NCI-H524 treated with DMSO at 0.1 percent for 48 hours (cell line): ENCODE data around the gene ELP5.

Experiments used
- DNase-seq: peaks from one replicate; lab custom pipeline; 2025; lab: John Stamatoyannopoulos, UW

ELP5 gene, protein sequence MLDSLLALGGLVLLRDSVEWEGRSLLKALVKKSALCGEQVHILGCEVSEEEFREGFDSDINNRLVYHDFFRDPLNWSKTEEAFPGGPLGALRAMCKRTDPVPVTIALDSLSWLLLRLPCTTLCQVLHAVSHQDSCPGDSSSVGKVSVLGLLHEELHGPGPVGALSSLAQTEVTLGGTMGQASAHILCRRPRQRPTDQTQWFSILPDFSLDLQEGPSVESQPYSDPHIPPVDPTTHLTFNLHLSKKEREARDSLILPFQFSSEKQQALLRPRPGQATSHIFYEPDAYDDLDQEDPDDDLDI

DNA sequence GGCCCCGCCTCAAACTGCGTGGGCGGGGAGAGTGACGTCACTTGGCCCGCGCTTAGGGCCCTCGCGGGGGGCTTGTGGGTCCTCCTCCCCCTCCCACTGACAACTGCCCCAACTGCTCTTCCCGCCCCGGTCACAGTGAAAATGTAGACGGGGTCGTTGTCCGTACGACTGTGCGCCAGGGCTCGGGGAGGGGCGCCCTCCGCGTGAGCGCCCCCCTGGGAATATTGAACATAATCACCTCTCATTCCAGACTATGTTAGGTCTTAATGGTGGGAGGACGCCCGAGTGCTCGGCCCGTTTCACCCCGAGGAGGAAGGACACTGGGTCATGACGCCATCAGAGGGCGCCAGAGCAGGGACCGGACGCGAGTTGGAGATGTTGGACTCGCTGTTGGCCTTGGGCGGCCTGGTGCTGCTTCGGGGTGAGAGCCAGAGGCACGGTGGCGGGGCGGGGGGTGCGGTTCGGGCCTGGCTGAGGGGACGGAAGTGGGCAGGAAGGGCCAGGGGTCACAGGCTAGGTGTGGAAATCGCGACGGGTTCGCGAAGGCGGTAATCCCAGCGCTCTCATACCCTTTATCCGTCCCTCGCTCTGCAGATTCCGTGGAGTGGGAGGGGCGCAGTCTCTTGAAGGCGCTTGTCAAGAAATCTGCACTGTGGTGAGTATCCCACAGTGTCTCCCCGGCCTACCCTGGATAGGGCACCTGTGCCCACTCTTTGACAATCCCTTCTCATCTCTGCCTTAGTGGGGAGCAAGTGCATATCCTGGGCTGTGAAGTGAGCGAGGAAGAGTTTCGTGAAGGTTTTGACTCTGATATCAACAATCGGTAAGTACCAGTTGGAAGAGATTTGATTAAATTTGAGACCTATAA is at the start of gene ELP5:
ELP5 (plus strand) TSS at position 40 of the 868 bp plus-strand sequence; CDS start at position 376, 336 bp downstream.
- DNase-seq, result peak; percentile 62

DNA sequence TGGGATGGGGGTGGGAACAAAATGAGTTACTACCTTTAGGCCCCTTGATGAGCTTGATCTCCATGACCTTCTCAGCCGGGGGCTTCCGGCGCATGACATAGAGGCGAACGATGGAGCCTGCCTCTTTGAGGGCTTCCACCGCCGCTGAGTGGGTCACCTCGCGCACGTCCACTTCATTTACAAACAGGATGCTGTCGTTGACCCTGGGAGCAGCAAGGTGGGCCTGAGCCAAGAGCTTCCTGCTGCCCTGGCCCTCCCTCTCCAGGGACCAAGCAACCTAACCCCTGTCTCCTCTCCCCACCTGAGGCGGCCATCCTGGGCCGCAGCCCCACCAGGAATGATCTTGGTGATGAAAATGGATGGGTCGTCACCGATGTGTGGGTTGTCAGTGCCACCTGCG is 48.6 kb upstream of the ELP5 start:
- no peak for DNase-seq

DNA sequence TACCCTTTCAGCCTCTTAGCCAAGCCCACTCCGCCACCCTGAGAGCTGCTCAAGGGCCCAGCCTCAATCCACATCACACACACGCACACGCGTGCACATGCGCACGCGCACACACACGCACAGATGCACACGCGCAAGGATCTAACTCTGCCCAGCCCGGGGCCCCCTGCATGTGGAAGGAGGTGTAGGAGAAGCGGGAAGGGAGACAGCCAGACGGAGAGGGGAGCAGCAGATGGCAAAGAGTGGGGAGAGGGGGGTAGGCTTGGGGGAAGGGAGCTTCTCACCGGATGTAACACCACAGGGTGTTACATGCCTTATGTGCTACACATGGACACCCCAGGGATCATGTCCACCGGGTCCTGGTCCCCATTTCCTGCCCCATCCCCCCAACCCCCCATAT is 47.7 kb upstream of the ELP5 start:
- DNase-seq, result peak; percentile 36

DNA sequence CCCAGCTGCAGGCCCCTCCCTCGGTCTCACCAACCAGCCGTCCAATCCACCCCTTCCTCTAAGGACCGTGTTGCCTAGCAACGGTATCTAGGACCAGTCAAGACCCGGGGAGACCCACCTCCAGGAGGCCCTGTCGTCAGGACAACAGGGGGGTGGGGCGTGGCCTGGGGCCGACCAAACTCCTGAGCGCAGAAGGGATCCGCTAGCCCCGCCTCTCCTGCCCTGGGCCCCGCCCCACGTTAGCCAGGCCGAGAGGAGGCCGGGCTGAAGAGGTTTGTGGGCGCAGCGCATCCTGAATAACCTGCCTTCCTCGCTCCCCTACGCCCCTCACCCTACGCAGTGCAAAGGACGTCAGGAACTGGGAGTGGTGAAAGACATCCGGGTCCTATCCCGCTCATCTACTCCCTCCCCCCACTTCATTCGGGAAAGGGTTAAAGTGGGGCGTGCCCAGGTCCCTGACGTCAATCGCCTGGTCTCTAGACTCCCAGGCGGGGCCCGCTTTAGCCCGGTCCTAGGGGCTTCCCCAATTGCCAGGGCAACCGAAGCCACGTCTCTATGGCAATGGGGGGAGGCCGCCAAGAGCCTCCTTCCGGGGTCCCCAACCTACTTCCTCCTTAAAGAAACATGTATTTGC is 47.1 kb upstream of the ELP5 start:
- DNase-seq, result peak; percentile 60

DNA sequence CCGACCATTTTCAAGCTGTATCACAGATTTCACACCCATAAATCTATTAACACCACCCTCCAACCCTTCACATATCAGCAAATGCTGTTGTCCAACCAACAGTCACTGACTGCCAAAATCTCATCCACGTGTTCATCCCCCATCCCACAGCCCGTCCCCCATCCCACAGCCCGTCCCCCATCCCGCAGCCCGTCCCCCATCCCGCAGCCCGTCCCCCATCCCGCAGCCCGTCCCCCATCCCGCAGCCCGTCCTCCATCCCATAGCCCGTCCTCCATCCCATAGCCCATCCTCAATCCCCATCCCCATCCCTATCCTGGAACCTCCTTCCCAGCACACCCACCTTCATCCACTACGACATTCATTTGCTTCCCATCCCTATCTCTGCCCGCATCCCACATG is 46.5 kb upstream of the ELP5 start:
- DNase-seq, result no peak

DNA sequence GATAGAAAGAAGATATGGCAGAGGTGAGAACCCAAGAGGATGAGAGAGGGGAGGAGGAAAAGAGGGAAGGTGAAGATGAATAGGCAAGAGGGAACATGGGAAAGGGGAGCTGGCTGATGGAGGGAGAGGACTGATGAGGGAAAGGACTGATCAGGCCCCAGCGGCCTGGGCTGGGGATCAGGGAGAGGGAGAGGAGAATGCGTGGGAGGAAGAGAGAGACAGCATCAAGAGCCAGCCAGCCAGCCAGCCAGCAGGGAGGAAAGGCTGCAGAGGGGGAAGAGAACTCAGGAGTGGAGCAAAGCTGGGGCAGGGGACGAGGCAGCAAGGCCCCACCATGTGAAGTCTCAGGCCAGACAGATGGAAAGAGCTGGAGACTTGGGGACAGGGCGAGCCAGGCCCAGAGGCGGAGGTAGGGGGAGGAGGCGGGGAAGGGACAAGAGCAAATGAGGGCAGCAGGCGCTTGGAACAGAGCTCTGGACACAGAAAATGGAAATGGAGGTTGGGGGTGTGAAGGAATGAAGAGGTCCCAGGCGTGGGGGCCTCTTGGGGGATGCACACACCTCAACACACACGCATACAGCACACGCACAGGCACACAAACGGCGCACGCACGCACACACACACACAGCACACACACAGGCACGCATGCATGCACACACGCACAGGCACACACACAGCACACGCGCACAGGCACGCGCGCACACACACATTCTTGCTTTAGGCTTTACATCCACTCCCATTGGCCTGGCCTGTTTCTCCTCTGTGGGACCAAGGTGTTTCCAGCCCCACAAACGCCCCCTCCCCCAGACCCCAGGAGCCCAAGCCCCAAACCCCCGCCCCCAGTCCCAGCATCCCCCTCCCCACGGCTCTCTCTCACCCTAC is 44.7 kb upstream of the ELP5 start:
- DNase-seq, result no peak

DNA sequence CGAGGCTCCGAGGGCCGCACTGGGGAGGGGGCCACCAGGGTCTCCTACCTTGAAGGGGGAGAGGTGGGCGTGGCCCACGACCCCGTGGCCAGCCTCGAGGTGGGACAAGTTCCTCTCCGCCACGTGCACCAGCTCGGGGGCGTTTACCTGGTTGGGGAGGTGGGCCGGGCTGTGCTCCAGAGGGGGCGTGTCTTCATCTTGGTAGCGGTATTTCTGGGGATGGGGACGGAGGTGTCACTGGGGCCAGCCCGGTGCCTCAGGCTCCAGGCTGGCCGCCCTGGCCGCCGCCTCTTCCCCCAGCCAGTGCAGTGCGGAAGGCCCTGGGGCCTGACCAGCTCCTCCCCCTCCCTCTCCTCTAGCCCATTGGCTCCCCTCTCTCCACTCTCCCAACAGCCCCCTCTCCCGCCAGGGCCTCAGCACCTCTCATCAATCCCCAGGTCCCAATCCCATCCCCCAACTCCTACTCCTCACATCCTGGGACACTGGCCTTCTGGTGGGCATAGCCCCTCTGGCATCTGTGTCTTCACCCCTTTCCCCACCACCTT is 43.9 kb upstream of the ELP5 start:
- no peak for DNase-seq

DNA sequence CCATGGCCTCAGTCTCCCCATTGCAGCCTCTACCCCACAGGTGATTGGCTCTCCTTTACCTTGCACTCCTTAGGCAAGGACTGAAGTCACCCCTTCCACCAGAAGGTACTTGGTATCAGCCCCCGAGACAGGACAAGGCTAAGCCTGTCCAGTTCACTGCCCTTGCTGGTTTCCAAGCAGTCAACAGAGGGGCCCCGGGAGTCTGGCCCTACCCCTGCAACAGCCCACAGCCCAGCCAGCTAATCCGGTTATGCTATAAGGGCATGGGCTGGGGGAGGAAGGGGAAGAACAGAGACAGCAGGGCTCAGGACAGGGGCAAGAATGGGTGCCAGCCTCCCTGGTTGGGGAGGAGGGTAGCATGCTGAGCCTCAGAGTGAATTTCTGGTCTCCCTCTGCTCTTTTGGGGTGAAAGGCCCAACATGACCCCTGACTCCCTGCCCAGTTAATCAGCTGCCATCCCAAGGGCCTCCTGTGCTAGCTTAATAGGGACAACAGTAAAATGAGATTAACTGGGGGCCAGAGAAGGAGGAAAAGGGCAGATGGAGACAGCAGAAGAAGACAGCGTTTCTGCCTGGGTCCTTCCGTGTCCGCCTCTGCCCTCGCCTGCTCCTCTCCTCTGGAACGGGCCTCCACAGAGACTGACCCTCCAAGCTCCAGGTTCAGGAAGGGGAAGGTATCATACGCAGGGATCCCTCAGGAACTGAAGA is 43.1 kb upstream of the ELP5 start:
- no peak for DNase-seq

DNA sequence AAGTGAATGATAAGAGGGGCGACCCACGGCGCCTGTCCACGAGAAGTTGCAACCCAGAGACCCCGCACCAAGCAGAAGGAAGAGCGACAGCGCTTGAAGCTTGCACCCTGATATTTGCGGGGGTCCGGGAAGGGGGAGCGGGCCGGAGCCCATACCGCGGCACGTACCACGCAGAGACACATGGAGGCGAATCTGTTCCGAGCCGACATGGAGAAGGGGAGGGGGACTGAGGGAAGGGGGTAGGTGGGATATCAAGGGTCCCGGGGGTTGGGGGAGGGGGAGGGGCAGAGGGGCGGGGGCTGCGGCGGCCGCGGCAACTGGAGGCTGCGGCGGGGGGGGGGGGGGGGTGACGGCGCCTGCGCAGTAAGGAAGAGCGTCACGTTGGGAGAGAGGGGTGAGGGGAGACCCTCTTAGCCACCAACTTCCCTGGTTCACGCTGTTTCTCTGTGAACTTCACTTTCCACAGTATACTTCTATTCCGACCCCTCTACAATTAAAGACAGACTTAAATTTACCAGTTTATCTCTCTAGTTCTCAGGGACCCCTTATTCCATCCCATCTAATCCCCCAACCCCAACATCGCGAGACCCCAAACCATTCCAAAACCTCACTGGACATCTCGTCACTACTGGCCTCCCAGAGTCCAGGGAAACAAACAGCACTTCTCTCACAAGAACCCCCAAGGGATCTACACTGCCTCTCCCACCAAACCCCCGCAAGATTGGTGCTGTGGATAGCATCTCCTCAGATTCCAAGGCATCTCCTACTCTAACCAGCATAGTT is 40.3 kb upstream of the ELP5 start:
- DNase-seq, result no peak

DNA sequence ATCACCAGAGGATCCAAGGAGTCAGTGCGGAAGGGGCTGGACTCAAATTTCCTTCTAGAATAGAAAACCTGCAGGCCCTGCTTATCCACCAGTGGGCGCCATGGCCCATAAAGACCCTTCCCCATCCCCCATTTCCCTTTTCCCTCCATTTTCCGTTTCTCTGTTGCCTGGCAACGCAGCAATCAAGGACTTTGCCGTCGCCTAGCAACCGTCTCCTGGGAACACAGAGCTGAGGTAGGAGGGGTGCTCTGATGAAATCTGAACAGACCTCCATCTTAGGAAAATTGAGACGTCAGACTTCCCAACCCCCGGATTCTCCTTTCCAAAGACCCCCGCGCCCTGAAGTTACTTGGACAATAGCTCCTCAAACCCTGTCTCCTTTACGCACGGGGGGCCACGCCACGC is 38.1 kb upstream of the ELP5 start:
- DNase-seq, result peak; percentile 52

DNA sequence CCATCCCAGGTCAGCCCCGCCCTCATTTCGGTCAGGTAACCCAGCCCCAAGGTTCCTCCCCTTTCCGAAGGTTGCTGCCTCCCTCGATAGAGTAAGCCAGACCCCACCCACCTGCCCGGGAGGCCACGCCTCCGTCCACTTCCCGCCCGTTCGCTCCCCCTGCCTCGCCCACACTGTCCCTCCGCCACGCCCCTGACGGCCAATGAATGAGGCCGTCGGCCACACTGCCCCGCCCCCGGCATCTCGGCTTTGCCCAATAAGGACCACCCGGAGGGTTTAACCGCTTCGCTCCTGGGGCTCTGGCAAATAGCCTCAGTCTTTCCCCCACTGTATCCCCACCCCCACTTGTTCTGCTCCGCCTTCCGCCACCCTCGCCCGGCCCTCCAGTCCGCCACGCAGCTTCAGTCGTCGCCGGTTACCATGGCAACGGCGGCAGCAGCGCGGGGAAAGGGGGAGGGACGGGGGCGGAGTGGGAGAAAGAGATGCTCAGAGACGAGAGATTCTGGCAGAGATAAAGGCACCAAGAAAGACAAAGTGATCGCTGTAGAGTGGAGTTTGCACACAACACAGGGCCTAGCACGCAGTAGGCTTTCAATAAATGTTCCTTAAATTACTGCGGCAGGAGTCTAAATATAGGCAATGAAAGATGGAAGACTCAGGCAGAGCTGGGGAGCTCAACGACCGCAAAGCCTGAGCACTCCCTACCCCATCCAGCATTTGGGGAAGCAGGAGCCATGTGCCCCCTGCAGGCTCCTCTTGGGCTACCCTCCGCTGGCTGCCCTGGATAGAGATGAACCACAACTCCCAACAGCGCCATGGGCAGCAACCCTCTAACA is 37.5 kb upstream of the ELP5 start:
- peak; percentile 75 for DNase-seq

DNA sequence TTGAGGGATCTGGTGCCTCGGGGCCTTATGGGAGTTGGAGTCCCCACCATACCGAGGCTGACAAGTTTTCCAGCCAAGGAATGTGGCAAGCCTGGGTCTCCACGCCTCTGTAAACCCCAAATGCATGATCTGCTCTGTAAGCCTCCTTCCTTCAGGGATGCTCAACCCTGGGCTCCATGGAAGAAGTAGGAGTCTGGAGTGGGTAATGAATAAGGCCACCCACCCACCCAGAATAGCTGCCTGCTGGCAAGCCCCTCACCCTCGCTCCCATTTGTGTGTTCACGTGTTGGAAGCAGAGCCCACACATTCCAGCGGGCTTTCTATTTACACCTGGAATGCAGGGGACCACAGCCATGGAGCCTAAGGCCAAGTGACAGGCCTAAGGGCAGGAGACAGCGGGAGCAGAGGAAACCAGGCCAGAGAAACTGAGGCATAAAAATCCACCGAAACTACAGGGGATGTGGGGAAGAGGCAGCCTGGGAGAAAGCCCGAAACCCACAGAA is 36.8 kb upstream of the ELP5 start:
- no peak for DNase-seq

DNA sequence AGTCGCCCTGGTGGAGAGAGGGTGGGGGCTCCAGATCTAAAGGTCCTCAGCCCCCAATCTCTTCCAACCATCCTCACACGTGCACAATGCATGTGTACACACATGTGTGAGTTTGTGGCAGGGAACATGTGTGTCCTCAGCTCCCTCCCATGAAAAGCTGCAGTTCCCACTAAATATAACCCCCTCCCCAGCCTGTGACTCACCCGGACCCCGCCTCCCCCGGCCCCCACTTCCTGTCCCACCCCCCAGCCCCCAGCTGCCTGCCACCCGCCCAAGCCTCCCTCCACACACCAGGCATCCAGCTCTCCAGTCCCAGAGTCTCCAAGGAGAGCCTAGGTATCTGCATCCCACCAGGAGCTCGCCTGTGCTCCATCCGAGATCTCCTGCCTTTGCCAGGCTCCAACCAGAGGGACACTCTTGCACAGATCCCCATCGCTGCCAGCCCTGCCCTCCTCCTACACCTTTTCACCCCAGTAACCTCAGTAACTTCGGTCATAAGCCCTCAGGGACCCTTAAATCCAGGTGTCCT is 36.3 kb upstream of the ELP5 start:
- no peak for DNase-seq

DNA sequence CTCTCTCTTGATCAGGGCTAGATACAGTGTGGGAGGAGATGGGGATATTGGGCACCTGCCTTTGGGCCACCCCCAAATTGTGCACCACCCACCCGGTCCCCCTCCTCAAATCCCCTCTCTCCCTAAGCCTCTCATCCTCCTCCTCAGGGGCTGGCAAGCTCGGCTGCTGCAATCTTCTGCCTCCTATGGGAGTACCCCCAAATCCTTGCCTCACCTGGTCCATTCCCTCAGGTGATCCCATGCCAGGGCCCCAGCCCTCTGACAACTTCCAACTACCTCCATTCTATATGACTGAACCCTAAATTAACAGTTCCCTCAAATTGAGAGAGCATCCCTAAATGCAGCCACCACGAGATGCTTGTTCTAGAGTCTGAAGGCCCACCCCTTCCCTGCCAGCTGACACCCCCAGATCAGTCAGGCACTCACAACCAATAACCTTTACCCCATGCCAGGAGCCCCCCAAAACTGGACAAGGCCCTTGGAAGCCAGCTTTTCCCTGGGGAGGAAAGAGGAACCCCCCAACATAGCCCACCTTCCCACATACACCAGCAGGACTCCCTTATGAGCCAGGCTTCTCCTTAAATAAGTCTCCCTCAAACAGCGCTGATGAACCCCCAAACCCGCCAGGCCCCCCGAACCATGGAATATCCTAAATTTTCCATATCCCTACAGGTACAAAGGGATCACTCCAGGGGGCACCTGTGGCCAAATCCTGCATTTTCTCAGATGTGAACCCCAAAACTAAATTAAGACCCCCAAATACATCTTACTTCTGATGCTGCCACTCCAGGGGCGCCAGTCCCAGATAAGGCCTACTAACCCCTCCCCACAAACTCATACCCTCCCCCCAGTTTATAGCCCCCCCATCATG is 35.5 kb upstream of the ELP5 start:
- DNase-seq, result no peak

DNA sequence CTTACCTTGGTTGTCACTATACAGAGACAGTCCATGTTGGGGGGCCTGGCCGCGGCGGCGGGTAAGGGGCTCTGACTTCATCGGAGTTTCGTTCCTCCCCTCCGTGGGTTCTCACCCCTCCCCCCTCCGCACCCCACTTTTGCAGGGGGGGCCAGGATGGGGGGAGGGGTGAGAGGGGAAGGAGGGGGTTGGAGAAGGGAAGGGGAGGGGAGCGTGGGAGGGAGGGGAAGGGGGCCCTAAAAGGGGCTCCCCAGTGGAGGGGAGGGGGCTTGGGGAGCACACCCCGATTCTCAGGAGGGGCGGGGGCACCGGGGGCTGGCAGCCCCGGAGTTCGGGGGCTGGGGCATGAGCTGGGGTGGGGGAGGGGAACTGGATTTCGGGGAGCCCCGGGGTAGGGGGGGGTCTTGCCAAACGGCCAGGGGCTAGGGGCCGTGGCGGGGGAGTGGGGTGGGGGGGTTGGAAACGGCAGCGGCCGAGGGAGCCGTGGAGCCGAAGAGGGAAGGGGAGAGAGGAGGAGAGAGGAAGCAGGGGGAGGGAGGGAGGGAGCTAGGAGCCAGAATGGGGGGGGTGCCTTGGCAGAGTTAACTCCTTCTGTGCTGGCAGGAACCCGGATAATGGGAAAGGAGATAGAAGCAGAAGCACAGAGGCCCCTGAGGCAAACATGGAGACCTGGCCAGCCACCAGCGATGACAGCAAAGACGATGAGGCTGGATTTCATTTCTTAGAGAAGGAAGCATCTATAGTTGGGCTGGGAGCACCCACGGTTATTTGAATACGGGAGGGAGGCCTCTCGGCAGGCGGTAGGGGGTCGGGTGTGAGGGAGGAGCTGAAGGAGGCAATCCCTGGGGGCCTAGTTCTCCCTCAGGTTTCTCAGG is 34.7 kb upstream of the ELP5 start:
- no peak for DNase-seq

DNA sequence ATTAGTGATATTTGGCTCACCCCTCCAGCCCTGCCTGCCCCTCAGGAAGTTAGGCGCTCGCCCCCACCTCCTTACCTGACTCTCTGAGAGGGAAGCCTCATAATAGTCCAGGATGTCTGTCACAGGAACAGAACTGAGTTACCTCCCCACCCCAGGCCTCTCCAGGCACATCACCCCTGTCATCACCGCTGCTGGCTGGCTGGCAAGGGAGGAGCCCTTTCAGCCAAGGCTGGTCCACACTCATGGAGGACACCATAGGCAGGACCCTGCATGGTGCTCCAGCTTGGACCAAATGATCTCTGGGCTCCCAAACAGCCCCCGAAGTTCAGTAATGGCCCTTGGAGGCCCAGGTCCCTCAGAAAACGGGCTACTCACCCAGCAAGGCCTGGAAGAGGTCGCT is 33.8 kb upstream of the ELP5 start:
- no peak for DNase-seq

DNA sequence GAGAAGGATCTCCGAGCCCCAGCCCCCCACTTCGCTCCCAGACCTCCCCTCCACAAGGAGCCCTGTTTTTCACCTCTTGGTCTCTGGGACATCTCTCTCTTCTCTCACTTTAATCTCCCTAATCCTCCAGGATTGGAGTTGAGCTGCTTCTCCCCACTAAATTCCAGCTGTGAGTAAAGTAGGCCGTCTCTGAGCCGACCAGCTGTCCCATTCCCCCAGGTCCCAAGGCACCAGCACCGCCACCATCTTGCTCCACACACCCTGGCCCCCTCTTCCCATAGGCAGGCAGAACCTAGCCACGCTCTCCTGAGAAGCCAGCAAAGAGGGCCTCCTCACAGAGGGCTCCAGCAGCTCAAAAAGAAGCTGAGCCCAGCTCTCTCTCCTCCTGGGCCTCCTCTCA is 33.3 kb upstream of the ELP5 start:
- DNase-seq, result no peak
